GM21576 (cell line): ENCODE data around the gene LUC7L.
"Not testable (repeated sequence)": the region's sequence is repeated elsewhere in the genome, so short reads cannot be mapped to it uniquely, and the experiment has no call there.

Experiments used
- ATAC-seq: cut with Tn5 transposase; IDR thresholded peaks from one replicate; pipeline ENCODE4 v1.9.1; 2021; ENCODE audit warnings: mild to moderate bottlenecking, moderate library complexity; ENCODE audit not compliant: unreplicated experiment

The LUC7L gene

DNA sequence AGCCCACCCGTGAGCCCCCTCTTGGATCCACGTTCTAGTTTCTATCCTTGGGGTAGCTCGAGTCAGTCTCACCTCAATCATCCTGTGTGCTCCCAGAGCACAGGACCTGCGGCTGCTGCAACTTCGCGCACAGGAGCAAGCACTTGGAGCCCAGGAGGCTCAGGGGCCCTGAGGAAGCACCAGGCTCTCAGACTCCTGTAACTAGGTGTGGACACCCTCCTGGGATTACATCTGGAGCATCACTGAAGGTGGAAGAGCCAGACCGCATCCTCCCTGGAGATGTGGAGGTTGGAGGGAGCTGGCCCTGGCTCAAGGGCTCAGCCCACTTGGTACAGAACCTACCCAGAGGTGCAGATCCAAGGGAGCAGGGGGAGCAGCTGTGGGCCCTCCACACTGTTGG, 46.2 kb downstream of the LUC7L start:
- ATAC-seq: no peak

DNA sequence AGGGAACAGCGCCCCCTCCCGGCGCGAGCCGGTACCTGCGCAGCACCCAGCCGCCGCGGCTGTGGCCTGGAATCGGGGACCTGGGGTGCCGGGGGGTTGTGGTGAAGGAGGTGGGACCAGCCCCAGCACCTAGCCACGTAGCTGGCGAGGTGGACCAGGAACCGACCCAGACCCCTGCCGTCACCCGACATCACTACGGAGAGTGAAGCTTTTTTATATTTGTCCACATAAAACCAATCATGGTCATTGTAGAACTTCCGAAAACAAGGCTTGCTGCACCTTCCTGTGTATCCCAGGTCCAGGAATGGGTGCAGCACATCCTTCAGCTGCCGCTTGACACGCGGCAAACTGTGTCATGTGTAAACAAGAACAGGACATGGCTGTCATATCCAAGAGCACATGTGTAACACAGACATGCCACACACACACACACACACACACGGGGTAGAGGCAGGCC, 47.7 kb downstream of the LUC7L start:
- ATAC-seq: no peak

DNA sequence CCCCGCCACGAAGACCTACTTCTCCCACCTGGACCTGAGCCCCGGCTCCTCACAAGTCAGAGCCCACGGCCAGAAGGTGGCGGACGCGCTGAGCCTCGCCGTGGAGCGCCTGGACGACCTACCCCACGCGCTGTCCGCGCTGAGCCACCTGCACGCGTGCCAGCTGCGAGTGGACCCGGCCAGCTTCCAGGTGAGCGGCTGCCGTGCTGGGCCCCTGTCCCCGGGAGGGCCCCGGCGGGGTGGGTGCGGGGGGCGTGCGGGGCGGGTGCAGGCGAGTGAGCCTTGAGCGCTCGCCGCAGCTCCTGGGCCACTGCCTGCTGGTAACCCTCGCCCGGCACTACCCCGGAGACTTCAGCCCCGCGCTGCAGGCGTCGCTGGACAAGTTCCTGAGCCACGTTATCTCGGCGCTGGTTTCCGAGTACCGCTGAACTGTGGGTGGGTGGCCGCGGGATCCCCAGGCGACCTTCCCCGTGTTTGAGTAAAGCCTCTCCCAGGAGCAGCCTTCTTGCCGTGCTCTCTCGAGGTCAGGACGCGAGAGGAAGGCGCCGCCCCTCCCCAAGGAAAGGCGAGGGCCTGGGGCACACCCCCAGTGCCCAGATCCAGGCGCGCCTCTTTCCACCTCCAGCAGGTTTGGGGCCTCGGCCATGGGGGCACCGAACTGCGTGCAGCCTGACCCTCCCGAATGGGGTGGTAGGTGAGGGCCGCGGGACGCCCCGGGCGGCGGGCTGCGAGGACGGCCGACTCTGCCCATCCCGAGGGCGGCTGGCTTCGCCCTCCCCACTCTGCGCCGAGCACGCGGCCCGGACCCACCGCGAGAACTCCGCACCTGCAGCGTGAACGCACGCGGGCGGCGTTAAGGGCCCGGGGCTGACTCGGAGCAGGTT, 48.3 kb downstream of the LUC7L start:
- ATAC-seq: no peak

DNA sequence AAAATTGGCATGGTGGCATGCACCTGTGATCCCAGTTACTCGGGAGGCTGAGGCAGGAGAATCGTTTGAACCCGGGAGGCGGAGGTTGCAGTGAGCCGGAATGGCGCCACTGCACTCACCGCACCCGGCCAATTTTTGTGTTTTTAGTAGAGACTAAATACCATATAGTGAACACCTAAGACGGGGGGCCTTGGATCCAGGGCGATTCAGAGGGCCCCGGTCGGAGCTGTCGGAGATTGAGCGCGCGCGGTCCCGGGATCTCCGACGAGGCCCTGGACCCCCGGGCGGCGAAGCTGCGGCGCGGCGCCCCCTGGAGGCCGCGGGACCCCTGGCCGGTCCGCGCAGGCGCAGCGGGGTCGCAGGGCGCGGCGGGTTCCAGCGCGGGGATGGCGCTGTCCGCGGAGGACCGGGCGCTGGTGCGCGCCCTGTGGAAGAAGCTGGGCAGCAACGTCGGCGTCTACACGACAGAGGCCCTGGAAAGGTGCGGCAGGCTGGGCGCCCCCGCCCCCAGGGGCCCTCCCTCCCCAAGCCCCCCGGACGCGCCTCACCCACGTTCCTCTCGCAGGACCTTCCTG, 49.1 kb downstream of the LUC7L start, which contains the start of gene HBQ1:
TSS of gene HBQ1 (plus strand) at position 359 of the 575 bp plus-strand sequence. CDS start at position 387, 28 bp downstream.
- ATAC-seq: no peak

DNA sequence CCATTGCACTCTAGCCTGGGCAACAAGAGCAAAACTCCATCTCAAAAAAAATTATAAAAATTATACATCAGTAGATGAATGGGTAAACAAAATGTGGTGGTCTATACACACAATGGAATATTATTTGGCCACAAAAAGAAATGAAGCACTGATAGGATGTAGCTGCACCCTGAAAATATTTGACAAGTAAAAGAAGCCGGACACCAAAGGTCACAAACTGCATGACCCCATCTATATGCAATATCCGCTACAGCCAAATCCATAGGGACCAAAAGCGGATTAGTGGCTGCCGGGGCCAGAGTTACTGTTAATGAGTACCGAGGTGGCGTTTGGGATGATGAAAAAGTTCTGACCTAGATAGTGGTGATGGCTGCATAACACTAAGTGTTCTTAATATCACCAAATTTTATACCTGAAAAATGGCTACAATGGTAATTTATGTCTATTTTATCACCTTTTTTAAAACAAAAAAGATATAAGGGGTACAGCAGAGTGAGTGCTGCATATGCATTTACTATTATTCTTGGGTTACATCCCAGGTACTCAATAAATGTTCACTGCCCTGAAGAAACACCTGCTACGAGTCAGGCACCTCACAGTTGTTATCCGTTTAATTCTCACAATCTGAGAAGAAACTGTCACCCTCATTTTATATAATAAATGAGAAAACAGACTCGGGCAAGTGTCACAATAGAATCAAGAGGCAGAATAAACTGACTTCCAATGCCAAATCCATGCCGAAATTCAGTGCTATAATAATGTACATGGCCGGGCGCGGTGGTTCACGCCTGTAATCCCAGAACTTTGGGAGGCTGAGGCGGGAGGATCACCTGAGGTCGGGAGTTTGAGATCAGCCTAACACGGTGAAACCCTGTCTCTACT, 49.8 kb downstream of the LUC7L start:
- ATAC-seq: no peak

DNA sequence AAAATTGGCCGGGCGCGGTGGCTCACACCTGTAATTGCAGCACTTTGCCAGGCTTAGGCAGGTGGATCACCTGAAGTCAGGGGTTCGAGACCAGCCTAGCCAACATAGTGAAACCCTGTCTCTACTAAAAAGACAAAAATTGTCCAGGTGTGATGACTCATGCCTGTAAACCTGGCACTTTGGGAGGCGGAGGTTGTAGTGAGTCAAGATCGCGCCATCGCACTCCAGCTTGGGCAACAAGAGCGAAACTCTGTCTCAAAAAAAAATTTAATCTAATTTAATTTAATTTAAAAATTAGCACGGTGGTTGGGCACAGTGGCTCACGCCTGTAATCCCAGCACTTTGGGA, 50.6 kb downstream of the LUC7L start:
- ATAC-seq: no peak

DNA sequence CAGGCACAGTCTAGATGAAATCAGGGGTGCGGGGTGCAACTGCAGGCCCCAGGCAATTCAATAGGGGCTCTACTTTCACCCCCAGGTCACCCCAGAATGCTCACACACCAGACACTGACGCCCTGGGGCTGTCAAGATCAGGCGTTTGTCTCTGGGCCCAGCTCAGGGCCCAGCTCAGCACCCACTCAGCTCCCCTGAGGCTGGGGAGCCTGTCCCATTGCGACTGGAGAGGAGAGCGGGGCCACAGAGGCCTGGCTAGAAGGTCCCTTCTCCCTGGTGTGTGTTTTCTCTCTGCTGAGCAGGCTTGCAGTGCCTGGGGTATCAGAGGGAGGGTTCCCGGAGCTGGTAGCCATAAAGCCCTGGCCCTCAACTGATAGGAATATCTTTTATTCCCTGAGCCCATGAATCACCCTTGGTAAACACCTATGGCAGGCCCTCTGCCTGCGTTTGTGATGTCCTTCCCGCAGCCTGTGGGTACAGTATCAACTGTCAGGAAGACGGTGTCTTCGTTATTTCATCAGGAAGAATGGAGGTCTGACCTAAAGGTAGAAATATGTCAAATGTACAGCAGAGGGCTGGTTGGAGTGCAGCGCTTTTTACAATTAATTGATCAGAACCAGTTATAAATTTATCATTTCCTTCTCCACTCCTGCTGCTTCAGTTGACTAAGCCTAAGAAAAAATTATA, 51.1 kb downstream of the LUC7L start:
- no peak for ATAC-seq

DNA sequence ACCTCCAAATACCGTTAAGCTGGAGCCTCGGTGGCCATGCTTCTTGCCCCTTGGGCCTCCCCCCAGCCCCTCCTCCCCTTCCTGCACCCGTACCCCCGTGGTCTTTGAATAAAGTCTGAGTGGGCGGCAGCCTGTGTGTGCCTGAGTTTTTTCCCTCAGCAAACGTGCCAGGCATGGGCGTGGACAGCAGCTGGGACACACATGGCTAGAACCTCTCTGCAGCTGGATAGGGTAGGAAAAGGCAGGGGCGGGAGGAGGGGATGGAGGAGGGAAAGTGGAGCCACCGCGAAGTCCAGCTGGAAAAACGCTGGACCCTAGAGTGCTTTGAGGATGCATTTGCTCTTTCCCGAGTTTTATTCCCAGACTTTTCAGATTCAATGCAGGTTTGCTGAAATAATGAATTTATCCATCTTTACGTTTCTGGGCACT, 51.8 kb downstream of the LUC7L start:
- ATAC-seq: no peak

DNA sequence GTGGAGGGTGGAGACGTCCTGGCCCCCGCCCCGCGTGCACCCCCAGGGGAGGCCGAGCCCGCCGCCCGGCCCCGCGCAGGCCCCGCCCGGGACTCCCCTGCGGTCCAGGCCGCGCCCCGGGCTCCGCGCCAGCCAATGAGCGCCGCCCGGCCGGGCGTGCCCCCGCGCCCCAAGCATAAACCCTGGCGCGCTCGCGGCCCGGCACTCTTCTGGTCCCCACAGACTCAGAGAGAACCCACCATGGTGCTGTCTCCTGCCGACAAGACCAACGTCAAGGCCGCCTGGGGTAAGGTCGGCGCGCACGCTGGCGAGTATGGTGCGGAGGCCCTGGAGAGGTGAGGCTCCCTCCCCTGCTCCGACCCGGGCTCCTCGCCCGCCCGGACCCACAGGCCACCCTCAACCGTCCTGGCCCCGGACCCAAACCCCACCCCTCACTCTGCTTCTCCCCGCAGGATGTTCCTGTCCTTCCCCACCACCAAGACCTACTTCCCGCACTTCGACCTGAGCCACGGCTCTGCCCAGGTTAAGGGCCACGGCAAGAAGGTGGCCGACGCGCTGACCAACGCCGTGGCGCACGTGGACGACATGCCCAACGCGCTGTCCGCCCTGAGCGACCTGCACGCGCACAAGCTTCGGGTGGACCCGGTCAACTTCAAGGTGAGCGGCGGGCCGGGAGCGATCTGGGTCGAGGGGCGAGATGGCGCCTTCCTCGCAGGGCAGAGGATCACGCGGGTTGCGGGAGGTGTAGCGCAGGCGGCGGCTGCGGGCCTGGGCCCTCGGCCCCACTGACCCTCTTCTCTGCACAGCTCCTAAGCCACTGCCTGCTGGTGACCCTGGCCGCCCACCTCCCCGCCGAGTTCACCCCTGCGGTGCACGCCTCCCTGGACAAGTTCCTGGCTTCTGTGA, 52.5 kb downstream of the LUC7L start, which contains the start of gene HBA1:
TSS of gene HBA1 (plus strand) at position 204 of the 906 bp plus-strand sequence. CDS start at position 241, 37 bp downstream.
- ATAC-seq: not testable (repeated sequence)

DNA sequence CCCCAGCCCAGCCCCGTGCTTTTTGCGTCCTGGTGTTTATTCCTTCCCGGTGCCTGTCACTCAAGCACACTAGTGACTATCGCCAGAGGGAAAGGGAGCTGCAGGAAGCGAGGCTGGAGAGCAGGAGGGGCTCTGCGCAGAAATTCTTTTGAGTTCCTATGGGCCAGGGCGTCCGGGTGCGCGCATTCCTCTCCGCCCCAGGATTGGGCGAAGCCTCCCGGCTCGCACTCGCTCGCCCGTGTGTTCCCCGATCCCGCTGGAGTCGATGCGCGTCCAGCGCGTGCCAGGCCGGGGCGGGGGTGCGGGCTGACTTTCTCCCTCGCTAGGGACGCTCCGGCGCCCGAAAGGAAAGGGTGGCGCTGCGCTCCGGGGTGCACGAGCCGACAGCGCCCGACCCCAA, 53.2 kb downstream of the LUC7L start:
- not testable (repeated sequence) for ATAC-seq

DNA sequence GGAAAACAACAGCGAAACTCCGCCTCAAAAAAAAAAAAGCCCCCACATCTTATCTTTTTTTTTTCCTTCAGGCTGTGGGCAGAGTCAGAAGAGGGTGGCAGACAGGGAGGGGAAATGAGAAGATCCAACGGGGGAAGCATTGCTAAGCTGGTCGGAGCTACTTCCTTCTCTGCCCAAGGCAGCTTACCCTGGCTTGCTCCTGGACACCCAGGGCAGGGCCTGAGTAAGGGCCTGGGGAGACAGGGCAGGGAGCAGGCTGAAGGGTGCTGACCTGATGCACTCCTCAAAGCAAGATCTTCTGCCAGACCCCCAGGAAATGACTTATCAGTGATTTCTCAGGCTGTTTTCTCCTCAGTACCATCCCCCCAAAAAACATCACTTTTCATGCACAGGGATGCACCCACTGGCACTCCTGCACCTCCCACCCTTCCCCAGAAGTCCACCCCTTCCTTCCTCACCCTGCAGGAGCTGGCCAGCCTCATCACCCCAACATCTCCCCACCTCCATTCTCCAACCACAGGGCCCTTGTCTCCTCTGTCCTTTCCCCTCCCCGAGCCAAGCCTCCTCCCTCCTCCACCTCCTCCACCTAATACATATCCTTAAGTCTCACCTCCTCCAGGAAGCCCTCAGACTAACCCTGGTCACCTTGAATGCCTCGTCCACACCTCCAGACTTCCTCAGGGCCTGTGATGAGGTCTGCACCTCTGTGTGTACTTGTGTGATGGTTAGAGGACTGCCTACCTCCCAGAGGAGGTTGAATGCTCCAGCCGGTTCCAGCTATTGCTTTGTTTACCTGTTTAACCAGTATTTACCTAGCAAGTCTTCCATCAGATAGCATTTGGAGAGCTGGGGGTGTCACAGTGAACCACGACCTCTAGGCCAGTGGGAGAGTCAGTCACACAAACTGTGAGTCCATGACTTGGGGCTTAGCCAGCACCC, 54.0 kb downstream of the LUC7L start:
- ATAC-seq: no peak

DNA sequence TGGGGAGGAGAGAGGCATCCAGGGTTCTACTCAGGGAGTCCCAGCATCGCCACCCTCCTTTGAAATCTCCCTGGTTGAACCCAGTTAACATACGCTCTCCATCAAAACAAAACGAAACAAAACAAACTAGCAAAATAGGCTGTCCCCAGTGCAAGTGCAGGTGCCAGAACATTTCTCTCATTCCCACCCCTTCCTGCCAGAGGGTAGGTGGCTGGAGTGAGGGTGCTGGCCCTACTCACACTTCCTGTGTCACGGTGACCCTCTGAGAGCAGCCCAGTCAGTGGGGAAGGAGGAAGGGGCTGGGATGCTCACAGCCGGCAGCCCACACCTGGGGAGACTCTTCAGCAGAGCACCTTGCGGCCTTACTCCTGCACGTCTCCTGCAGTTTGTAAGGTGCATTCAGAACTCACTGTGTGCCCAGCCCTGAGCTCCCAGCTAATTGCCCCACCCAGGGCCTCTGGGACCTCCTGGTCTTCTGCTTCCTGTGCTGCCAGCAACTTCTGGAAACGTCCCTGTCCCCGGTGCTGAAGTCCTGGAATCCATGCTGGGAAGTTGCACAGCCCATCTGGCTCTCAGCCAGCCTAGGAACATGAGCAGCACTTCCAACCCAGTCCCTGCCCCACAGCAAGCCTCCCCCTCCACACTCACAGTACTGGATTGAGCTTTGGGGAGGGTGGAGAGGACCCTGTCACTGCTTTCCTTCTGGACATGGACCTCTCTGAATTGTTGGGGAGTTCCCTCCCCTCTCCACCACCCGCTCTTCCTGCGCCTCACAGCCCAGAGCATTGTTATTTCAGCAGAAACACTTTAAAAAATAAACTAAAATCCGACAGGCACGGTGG, 55.1 kb downstream of the LUC7L start:
- ATAC-seq: not testable (repeated sequence)

DNA sequence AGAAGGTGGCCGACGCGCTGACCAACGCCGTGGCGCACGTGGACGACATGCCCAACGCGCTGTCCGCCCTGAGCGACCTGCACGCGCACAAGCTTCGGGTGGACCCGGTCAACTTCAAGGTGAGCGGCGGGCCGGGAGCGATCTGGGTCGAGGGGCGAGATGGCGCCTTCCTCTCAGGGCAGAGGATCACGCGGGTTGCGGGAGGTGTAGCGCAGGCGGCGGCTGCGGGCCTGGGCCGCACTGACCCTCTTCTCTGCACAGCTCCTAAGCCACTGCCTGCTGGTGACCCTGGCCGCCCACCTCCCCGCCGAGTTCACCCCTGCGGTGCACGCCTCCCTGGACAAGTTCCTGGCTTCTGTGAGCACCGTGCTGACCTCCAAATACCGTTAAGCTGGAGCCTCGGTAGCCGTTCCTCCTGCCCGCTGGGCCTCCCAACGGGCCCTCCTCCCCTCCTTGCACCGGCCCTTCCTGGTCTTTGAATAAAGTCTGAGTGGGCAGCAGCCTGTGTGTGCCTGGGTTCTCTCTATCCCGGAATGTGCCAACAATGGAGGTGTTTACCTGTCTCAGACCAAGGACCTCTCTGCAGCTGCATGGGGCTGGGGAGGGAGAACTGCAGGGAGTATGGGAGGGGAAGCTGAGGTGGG, 55.9 kb downstream of the LUC7L start:
- ATAC-seq: not testable (repeated sequence)

DNA sequence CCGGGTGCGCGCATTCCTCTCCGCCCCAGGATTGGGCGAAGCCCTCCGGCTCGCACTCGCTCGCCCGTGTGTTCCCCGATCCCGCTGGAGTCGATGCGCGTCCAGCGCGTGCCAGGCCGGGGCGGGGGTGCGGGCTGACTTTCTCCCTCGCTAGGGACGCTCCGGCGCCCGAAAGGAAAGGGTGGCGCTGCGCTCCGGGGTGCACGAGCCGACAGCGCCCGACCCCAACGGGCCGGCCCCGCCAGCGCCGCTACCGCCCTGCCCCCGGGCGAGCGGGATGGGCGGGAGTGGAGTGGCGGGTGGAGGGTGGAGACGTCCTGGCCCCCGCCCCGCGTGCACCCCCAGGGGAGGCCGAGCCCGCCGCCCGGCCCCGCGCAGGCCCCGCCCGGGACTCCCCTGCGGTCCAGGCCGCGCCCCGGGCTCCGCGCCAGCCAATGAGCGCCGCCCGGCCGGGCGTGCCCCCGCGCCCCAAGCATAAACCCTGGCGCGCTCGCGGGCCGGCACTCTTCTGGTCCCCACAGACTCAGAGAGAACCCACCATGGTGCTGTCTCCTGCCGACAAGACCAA, 56.8 kb downstream of the LUC7L start, which contains the start of gene HBA2:
TSS of gene HBA2 (plus strand) at position 503 of the 568 bp plus-strand sequence. CDS start at position 540, 37 bp downstream.
- not testable (repeated sequence) for ATAC-seq

DNA sequence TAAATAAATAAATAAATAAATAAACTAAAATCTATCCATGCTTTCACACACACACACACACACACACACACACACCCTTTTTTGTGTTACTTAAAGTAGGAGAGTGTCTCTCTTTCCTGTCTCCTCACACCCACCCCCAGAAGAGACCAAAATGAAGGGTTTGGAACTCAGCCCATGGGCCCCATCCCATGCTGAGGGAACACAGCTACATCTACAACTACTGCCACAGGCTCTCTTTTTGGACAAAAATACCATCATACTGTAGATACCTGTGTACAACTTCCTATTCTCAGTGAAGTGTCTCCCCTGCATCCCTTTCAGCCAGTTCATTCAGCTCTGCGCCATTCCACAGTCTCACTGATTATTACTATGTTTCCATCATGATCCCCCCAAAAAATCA, 58.5 kb downstream of the LUC7L start:
- ATAC-seq: no peak

DNA sequence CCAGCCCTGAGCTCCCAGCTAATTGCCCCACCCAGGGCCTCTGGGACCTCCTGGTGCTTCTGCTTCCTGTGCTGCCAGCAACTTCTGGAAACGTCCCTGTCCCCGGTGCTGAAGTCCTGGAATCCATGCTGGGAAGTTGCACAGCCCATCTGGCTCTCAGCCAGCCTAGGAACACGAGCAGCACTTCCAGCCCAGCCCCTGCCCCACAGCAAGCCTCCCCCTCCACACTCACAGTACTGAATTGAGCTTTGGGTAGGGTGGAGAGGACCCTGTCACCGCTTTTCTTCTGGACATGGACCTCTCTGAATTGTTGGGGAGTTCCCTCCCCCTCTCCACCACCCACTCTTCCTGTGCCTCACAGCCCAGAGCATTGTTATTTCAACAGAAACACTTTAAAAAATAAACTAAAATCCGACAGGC, 59.2 kb downstream of the LUC7L start:
- ATAC-seq: not testable (repeated sequence)
